OCI-LY1 (cell line): ENCODE measurements around the gene RFNG.

Source experiments
- CTCF ChIP-seq: fragments of 200-600 bp; sonication (generic), shearing (Covaris generic); IDR thresholded peaks from 2 replicates; pipeline ENCODE4 v1.5.1; 2017; ENCODE audit warnings: mild to moderate bottlenecking, antibody characterized with exemption, low read length, moderate library complexity, mixed read lengths
- EZH2 ChIP-seq: fragments of 200-600 bp; sonication (generic), shearing (Covaris generic); IDR thresholded peaks from 2 replicates; pipeline ENCODE4 v1.8.0; 2017; ENCODE audit warnings: borderline replicate concordance, mixed run types, mild to moderate bottlenecking, antibody characterized with exemption, low read length, moderate library complexity, mixed read lengths

GRCh38 chr17:82080048-82080788, 28.6 kb upstream of the RFNG start:
- TF ChIP-seq CTCF (no peak), EZH2 (no peak)
